ENCODE measurements around the gene NGDN. TPM values are rescaled to one million over a fixed set of nuclear protein-coding genes. Genes with fewer than 3 reads are reported as not detected.

Gene NGDN
- total RNA-seq, 1 donor from 2014 or later, result 67.4 TPM

GRCh38 chr14:23478109-23478759, 8.7 kb downstream of the NGDN start:
- DNase-seq, result peak; percentile 25
- Mint-ChIP-seq H3K4me3 (no peak overlapping the region), H3K4me1 (peaks cover 2% of the 10 kb centered on the region), H3K36me3 (ENCODE audit: low read depth) (peaks cover 68% of the 10 kb centered on the region), H3K27me3 (no peaks in the 10 kb centered on the region), H3K9me3 (no peaks in the 10 kb centered on the region), H3K27ac (no peak overlapping the region)
- intact Hi-C loops (cut with micrococcal nuclease), result loop anchor here (1.0 kb wide), 3 partner anchors 9 to 84 kb away; partner anchors contain the start of gene NGDN
- peak; percentile 62 for ATAC-seq (ENCODE audit: low read depth)
- no peak for TF ChIP-seq CTCF (IDR thresholded peaks at IDR 0.05)
- ChIA-PET POLR2A (interaction anchor here (0.6 to 2.5 kb wide), 5 partner anchors 9 to 85 kb away, joined by 3 to 13 read pairs (median 4); partner anchors contain the start of gene NGDN), CTCF (interaction anchor here (0.6 to 11.0 kb wide), 15 partner anchors 9 to 463 kb away, joined by 3 to 128 read pairs (median 4); partner anchors contain the start of genes NGDN and THTPA)

- H3K27me3 Mint-ChIP-seq, result no peaks in the 10 kb centered on the region
- DNase-seq, result no peak
- TF ChIP-seq CTCF (IDR thresholded peaks at IDR 0.05), result no peak
- peaks cover 59% of the 10 kb centered on the region for H3K36me3 Mint-ChIP-seq (ENCODE audit: low read depth)
- H3K4me1 Mint-ChIP-seq, result peaks cover 2% of the 10 kb centered on the region
- intact Hi-C loops (cut with micrococcal nuclease), result no loop called here
- CTCF ChIA-PET, result interaction anchor here (11.0 kb wide), 1 partner anchor 78 kb away, joined by 128 read pairs; no protein-coding TSS in a partner anchor
- POLR2A ChIA-PET, result interaction anchor here (1.0 kb wide), 1 partner anchor 69 kb away, joined by 3 read pairs; no protein-coding TSS in a partner anchor
- no peak for ATAC-seq (ENCODE audit: low read depth)
- H3K27ac Mint-ChIP-seq, result no peak overlapping the region
- H3K4me3 Mint-ChIP-seq, result no peak overlapping the region
- no peaks in the 10 kb centered on the region for H3K9me3 Mint-ChIP-seq
These were observed 12.0 kb downstream of the NGDN start for GRCh38 chr14:23481362-23481970.

GRCh38 chr14:23481979-23482822, 12.7 kb downstream of the NGDN start:
- no peak for ATAC-seq (ENCODE audit: low read depth)
- no peak overlapping the region for H3K4me3 Mint-ChIP-seq
- intact Hi-C loops (cut with micrococcal nuclease), result no loop called here
- TF ChIP-seq CTCF (IDR thresholded peaks at IDR 0.05), result no peak
- peaks cover 2% of the 10 kb centered on the region for H3K4me1 Mint-ChIP-seq
- ChIA-PET POLR2A (no interaction called here), CTCF (interaction anchor here (11.0 kb wide), 1 partner anchor 78 kb away, joined by 128 read pairs; no protein-coding TSS in a partner anchor)
- H3K27ac Mint-ChIP-seq, result no peak overlapping the region
- H3K36me3 Mint-ChIP-seq (ENCODE audit: low read depth), result peaks cover 59% of the 10 kb centered on the region
- no peaks in the 10 kb centered on the region for H3K27me3 Mint-ChIP-seq
- H3K9me3 Mint-ChIP-seq, result no peaks in the 10 kb centered on the region
- DNase-seq, result no peak

- TF ChIP-seq CTCF (IDR thresholded peaks at IDR 0.05), result no peak
- DNase-seq (no peak), ATAC-seq (ENCODE audit: low read depth) (no peak)
- no peaks in the 10 kb centered on the region for H3K27me3 Mint-ChIP-seq
- intact Hi-C loops (cut with micrococcal nuclease), result no loop called here
- H3K27ac Mint-ChIP-seq, result no peak overlapping the region
- H3K36me3 Mint-ChIP-seq (ENCODE audit: low read depth), result peaks cover 56% of the 10 kb centered on the region
- H3K4me3 Mint-ChIP-seq, result no peak overlapping the region
- H3K9me3 Mint-ChIP-seq, result no peaks in the 10 kb centered on the region
- ChIA-PET POLR2A (no interaction called here), CTCF (interaction anchor here (11.0 kb wide), 1 partner anchor 77 kb away, joined by 128 read pairs; no protein-coding TSS in a partner anchor)
- peaks cover 2% of the 10 kb centered on the region for H3K4me1 Mint-ChIP-seq
These were observed 13.3 kb downstream of the NGDN start for GRCh38 chr14:23482823-23483148.

Data from activated B cell treated with CpG ODN at 0.5 μM for 24 hours (primary cell).